HG03159 (cell line): ENCODE results near the gene MYLK.
"Not testable (repeated sequence)": the region's sequence is repeated elsewhere in the genome, so short reads cannot be mapped to it uniquely, and the experiment has no call there.

Experiments used
- ATAC-seq: cut with Tn5 transposase; IDR thresholded peaks from one replicate; pipeline ENCODE4 v1.9.1; 2021; ENCODE audit warnings: mild to moderate bottlenecking, moderate library complexity; ENCODE audit not compliant: unreplicated experiment

MYLK gene

GRCh38 chr3:123884203-123884831 lies at the start of gene MYLK:
MYLK (minus strand) TSS chr3:123884332; CDS start chr3:123793841, 90,491 bp downstream.
- peak; percentile 76 for ATAC-seq

GRCh38 chr3:123930445-123930844 lies 46.3 kb upstream of the MYLK start:
- no peak for ATAC-seq

GRCh38 chr3:123929325-123929724 lies 45.2 kb upstream of the MYLK start:
- ATAC-seq = no peak

GRCh38 chr3:123926396-123926795 lies 42.3 kb upstream of the MYLK start:
- no peak for ATAC-seq

- ATAC-seq = no peak
These were observed 36.7 kb upstream of the MYLK start for GRCh38 chr3:123920868-123921267.

GRCh38 chr3:123920383-123920782 lies 36.3 kb upstream of the MYLK start:
- ATAC-seq = no peak

- no peak for ATAC-seq
These were observed 35.2 kb upstream of the MYLK start for GRCh38 chr3:123919353-123919752.

GRCh38 chr3:123914829-123915228 lies 30.7 kb upstream of the MYLK start:
- no peak for ATAC-seq

- ATAC-seq = no peak
These were observed 25.7 kb upstream of the MYLK start for GRCh38 chr3:123909785-123910184.

- ATAC-seq = no peak
These were observed 23.6 kb upstream of the MYLK start for GRCh38 chr3:123907720-123908119.

- ATAC-seq = no peak
These were observed 15.3 kb upstream of the MYLK start for GRCh38 chr3:123899300-123899865.

- ATAC-seq = no peak
These were observed 8.9 kb upstream of the MYLK start for GRCh38 chr3:123893012-123893411.

GRCh38 chr3:123892195-123892594 lies 8.1 kb upstream of the MYLK start:
- ATAC-seq = no peak

GRCh38 chr3:123890991-123891390 lies 6.9 kb upstream of the MYLK start:
- ATAC-seq = not testable (repeated sequence)

- ATAC-seq = not testable (repeated sequence)
These were observed 6.0 kb upstream of the MYLK start for GRCh38 chr3:123890162-123890561.

GRCh38 chr3:123884993-123885392 lies 861 bp upstream of the MYLK start:
- ATAC-seq = no peak

GRCh38 chr3:123883701-123884202 lies 380 bp downstream of the MYLK start:
- ATAC-seq = no peak

GRCh38 chr3:123883111-123883510 lies 1.0 kb downstream of the MYLK start:
- no peak for ATAC-seq

GRCh38 chr3:123881771-123882170 lies 2.4 kb downstream of the MYLK start:
- no peak for ATAC-seq

- ATAC-seq = no peak
These were observed 3.1 kb downstream of the MYLK start for GRCh38 chr3:123880998-123881561.

- ATAC-seq = no peak
These were observed 5.3 kb downstream of the MYLK start for GRCh38 chr3:123878807-123879206.

GRCh38 chr3:123877965-123878364 lies 6.2 kb downstream of the MYLK start:
- no peak for ATAC-seq
